Right renal pelvis (tissue), 4 donors: ENCODE results near the gene B3GAT1. TPM values are rescaled to one million over a fixed set of nuclear protein-coding genes. Genes with fewer than 3 reads are reported as not detected.
"Not testable (repeated sequence)": the region's sequence is repeated elsewhere in the genome, so short reads cannot be mapped to it uniquely, and the experiment has no call there.

ENCODE experiments used
- DNase-seq, 4 donors: peaks; one replicate each; pipeline ENCODE4 v3.0.0-alpha.2; 2013; ENCODE audit warnings: low read depth in 4 of 4, low spot score in 3 of 4, missing footprints in 1 of 4
- polyA plus RNA-seq, 4 donors: library from polyadenylated mRNA; unstranded; fragments of 120-200 nt; gene quantifications; one replicate each; pipeline ENCODE4 v1.2.1, GENCODE V29; 2013; ENCODE audit not compliant: insufficient read length in 4 of 4

B3GAT1 gene, protein sequence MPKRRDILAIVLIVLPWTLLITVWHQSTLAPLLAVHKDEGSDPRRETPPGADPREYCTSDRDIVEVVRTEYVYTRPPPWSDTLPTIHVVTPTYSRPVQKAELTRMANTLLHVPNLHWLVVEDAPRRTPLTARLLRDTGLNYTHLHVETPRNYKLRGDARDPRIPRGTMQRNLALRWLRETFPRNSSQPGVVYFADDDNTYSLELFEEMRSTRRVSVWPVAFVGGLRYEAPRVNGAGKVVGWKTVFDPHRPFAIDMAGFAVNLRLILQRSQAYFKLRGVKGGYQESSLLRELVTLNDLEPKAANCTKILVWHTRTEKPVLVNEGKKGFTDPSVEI
- polyA plus RNA-seq, result 1 to 10 TPM; 3.3 to 3.8 (median 3.5) TPM

DNA sequence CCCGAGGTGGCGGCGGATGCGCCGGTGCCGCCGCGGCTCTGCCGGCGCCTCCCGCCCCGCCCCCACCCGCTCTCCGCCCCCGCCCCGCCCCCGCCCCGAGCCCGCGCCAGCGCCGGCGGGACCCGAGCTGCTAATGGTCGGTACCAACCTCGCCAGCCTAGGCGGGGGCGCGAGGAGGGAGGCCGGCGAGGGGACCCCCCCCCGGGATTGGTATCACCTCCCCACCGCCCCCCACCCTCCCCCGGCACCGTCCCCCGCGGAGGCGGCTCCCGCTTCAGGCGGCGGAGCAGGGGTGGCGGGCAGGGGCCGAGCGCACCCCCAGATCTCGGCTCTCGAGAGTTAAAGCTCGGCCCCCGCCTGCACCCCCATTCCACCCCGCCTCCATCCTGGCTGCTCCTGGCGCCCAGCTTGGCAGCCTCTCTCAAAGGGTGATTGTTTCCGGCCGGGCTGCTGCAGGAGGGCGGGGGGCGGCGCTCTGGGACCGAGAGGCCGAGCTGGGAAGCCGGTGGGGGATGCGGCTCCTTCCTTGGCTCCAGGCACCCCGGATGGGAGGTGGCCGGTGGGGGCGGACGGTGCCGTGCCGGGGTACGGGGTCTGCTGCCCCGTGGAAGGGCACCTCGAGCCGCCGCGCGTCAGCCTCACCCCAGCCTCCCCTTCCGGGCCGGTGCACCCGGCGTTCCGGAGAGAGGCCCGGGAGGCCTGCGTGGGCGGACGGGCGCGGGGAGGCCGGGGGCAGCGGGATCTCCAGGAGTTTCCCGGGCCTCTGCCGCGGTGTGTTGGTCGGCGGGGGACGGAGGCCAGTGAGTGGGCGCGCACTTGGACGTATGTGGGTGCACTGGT is at the start of gene B3GAT1:
TSS of gene B3GAT1 (minus strand) at position 40 of the 840 bp plus-strand sequence. CDS start 24,583 bp downstream, outside the sequence.
- peak in 1 of 4 donors; percentile 16 for DNase-seq

DNA sequence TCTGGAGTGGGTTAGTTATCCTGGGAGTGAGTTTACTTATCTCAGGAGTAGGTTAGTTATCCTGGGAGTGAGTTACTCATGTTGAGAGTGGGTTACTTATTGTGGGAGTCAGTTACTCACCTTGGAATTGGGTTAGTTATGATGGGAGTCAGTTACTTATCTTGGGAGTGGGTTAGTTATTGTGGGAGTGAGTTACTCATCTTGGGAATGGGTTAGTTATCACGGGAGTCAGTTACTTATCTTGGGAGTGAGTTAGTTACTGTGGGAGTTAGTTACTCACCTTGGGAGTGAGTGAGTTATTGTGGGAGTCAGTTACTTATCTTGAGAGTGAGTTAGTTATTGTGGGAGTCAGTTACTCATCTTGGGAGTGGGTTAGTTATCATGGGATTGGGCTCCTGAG is 49.6 kb upstream of the B3GAT1 start:
- no peak for DNase-seq

DNA sequence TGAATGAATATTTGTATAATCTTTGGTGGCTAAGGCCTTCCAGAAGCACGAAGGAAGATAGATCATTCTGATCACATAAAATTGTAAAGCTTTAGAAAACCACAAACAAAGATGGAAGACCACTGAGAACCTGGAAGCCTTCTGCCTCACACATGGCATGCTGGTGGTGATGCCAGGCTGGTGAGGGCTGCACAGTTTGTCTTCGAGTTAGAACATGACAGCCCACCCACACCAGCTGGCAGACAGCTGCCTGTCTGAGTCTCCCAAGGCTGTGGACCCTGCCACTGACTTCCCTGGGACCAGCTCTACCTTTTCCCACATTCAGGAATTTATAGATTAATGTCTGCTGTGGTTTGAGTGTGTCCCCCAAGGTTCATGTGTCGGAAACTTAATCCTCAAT is 48.8 kb upstream of the B3GAT1 start:
- no peak for DNase-seq

DNA sequence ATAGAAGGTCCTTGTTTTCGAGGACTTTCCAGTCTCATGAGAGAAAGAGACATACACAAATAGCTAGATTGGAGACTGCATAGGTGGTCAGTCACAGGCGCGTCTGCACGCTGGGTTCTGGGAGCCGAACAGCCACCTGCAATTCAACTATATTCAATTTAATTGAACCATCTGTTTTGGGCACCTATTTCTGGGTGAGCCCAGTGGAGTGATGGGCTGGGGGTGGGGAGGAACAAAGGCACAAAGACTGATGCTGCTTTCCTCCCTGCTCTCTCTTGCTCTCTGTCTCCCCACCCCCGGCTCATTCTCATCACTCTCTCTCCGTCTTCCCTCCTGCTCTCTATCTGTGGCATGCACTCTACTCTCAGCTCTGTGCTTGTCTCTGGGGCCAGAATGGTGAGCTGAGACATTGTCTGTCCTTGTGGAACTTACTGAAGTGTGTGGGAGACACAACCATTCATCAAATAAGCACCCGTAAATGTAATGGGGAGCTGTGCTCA is 48.1 kb upstream of the B3GAT1 start:
- no peak for DNase-seq

DNA sequence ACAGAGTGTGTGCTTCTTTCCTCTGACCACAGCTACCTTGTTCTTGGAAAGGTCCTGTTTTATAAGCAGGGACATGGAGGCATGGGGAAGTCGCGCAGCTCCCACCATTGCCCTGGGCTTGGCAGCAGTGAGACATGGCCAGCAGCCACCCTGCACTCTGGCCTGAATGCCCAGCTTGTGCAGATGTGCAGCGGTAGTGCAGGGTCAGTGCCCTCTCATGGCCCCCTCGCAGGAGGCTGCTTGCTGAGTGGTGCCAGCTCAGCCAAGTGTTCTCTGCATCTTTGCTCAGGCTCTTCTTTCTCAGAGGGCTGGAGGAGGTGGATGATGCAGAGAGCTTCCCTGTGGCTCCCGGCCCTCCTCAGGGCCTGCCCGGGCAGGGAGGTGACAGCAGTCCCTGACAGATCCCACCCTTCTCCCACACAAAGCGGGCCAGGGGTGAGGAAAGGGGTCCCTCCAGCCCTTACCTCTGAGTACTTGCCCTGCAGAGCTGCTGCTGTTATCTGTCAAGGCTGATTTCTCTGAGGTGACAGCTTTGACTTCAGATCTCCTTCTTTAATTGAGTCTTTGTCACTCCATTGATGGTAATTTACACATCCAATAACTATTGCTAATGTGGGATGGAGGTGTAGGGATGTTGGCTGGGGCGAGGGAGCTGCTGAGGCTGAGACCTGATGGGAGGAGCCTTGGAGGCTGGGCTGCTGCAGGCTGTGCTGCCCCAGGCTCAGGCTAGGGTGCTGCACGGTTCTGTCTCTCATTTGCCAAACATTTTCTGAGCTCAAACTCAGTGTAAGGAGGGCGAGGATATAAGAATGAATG is 47.4 kb upstream of the B3GAT1 start:
- no peak for DNase-seq

DNA sequence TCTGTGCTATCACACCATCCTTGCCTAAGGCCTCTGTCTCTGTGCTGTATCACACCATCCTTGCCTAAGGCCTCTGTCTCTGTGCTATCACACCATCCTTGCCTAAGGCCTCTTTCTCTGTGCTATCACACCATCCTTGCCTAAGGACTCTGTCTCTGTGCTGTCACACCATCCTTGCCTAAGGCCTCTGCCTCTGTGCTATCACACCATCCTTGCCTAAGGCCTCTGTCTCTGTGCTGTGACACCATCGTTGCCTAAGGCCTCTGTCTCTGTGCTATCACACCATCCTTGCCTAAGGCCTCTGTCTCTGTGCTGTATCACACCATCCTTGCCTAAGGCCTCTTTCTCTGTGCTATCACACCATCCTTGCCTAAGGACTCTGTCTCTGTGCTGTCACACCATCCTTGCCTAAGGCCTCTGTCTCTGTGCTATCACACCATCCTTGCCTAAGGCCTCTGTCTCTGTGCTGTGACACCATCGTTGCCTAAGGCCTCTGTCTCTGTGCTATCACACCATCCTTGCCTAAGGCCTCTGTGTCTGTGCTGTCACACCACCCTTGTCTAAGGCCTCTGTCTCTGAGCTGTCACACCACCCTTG is 45.5 kb upstream of the B3GAT1 start:
- not testable (repeated sequence) for DNase-seq

DNA sequence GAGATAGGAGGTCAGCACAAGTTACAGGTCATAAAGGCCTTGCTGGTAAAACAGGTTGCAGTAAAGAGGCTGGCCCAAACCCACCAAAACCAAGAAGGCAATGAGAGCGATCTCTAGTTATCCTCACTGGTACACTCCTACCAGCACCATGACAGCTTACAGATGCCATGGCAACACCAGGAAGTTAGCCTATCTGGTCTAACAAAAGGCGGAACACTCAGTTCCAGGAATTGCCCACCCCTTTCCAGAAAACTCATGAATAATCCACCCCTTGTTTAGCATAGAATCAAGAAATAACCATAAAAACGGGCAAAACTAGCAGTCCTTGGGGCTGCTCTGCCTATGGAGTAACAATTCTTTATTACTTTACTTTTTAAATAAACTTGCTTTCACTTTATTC is 43.5 kb upstream of the B3GAT1 start:
- DNase-seq, result no peak

DNA sequence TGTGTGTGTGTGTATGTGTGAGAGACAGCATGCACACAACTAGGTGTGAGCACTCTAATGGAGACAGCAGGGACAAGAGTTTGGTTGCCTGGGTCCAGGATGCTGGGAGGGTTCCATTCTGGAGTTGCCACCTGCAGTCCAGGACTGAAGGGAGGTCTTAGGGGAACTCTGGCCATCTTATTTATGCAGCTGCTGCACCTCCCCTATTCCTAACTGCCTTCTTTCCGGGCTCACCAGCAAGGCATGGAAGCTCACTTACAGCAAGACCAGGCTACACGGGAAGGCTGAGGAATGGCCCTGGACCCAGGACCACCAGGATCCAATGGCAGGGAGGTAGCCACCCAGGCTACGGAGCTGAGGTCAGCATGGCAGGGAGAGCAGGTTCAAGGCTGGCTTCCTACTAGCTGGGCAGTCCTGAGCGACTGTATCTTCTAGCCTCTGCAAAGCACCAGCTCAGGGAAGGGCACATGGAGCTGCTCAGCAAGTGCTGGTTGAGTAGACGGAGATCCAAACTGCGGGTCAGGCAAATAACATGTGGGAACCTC is 42.2 kb upstream of the B3GAT1 start:
- no peak for DNase-seq

DNA sequence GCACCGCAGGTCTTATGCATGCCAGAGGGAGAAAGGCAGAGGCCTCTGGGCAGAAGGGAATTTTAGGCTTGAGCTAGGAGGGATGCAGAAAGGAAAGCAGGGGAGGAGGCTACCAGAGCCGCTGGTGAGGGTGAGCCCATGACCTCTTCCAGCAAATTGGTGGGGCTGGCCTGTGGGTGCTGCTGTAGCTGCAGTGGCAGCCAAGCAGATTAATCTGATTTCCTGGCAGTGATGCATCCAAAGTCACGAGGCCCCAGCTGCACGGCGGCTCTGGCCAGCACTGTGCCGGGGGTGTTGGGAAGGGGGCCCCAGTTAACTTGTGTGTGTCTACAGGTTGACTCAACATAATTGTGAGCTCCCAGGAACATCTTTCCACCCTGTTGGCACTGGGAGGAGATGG is 41.4 kb upstream of the B3GAT1 start:
- DNase-seq, result no peak

DNA sequence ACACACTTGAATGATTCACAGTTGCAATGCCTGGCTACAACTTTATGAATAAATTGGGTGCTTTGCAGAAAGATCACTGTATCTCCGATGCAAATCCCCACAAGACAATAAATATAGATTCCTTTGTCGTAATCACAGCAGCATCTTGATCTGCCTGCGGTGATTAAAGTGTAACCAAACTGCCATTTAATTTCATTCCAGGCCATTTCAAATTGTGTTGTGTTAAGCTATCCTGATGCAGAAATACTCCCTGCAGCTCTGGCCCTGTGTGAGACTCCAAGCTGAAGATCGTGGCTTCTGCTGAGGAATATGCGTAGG is 40.8 kb upstream of the B3GAT1 start:
- no peak for DNase-seq

DNA sequence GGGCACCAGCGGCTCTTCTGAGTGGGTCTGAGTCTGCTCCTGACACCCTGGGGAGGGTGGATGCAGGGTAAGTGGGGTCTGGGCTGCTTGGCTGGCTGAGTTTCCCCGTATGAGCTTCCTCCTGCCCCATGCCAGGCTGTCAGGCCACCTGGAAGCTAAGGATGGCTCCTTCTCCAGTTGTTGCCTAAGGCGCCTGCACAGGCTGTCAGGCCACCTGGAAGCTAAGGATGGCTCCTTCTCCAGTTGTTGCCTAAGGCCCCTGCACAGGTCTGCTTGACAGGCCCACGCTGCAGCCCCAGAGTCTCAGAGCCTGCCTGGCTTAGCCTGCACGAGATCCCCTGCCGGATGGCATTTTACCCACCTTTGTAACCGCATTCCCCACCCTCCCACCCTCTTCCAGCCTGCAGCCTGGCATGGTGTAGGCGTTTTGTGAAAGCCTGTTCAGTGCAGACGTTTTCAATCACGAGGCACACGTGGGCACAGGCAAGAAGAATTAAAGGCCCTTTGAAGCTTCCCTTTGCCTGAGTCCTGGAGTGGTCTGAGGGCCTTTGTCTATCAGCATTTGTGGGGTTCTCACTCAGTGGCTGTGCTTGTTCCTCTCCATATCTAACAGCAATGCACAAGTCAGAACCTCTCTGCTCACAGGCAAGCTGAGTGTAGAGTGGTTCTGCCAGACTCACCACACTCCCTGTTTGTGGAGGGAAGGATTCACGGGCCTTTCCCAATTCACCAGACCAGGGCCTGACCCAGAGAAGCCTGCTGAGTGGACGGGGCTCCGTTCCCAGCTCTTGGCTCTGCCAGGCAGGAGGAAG is 40.2 kb upstream of the B3GAT1 start:
- DNase-seq, result no peak

DNA sequence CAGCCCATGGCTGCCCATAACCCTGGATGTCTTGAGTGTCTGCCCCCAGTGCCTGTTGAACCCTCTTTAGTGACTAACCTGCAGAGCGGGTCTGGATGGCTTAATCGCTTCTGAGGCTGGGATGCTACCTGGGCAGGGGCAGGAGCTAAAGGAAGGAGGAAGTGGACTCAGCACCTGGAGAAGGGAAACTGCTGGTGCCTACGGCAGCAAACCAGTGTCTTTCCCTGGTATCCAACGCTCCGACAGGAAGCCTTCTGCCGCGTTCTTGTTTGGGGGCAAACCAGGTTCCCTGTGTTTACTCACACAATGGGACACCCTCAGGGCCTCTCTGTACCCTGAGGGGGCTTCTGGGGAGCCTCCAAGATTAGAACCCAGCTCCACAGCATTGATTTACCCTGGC is 38.1 kb upstream of the B3GAT1 start:
- DNase-seq, result no peak

DNA sequence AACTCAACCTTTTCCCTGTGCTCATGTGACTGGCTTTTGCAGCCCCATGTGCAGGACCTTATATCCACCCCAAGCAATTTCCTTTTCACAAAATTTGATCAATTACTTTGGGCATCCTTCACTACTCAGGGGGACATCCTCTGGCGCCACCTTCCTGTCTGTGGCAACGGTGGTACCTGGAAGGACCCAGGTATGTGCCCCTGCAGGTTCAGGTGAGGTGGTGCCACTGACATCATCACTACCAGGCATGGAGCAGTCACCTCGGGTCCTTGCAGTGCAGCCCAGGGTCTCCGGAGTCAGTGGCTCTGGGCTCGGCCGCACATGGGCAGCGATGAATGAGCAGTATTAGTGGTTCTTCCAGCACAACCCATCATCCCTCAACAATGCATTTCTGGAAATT is 37.7 kb upstream of the B3GAT1 start:
- no peak for DNase-seq

DNA sequence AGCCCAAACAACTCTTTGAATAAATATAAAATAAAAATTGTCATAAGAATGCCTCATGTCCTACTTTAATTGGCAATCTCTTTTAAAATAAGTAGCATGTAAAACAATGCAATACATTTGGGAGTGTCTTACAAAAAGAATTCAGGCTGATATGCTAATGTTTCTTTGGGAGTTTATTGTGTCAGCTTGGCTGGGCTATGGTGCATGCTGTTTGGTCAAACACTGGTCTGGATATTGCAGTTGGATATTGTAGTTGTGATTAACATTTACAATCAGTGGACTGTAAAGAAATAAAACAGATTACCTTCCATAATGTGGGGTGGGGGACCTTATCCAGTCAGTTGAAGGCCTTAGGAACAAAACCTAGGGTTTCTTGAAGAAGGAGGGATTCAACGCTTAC is 37.0 kb upstream of the B3GAT1 start:
- DNase-seq, result no peak

DNA sequence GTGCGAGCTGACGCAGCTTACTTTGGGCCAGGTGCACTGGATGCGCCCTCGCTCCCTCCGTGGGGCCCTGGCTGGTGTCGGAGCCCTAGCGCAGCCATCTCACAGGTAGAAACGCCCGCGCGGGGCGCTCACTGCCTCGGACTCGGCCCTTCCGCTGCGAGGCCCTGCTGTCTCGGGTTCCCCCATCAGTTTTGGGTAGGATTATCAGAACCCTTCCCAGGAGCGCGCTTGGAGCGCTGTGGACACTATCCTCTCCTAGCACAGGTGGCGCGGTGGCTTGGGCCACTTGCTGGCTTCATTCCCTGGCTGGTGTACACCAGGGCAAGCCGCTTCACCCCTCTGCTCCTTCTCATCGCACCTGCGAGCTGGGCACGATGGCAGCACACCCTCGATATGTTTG is 35.7 kb upstream of the B3GAT1 start:
- no peak for DNase-seq

DNA sequence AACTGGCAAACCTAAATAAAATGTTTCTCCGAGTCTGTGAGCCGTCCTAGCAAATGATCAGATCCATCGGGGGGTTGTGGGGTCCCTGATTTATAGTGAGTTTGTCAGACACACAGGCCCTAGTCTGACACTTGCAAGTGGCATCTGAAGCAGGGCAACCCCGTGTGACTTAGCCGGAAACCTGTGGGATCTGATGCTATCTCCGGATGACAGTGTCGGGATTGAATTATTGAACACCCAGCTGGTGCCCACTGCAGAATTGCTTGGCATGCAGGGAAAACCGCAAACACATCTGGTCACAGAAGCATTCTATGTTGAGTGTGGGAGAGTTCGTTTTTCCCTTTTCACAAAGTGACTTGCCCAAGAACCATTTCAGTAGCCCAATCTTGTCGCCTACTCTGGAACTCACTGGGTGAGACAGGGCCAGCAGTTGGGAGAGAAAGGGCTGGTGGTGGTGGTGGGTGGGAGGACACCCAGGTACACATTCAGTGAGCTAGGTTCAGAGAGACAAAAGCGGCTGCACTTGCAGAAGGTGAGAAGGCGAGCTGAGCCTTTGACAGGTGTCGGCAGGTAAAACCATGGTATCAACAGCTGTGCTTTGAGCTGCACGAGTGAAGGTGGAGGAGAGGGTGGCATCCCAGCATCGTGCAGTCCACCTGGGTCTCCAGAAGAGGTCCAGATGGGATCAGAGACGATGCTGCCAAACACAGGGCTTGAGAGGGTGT is 33.7 kb upstream of the B3GAT1 start:
- no peak for DNase-seq

DNA sequence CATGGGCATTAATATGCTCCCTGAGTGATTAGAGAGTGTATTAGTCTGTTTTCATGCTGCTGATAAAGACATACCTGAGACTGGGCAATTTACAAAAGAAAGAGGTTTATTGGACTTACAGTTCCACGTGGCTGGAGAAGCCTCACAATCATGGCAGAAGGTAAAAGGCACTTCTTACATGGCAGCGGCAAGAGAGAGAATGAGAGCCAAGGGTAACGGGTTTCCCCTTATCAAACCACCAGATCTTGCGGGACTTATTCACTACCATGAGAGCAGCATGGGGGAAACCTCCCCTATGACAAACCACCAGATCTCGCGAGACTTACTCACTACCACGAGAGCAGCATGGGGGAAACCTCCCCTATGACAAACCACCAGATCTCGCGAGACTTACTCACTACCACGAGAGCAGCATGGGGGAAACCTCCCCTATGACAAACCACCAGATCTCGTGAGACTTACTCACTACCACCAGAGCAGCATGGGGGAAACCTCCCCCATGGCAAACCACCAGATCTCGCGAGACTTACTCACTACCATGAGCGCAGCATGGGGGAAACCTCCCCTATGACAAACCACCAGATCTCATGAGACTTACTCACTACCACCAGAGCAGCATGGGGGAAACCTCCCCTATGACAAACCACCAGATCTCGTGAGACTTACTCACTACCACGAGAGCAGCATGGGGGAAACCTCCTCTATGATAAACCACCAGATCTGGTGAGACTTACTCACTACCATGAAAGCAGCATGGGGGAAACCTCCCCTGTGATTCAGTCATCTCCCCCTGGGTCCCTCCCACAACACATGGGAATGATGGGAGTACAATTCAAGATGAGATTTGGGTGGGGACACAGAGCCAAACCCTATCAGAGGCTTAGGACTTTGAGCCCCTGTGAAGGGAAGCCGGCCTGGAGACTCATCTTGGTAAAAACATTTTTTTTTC is 32.4 kb upstream of the B3GAT1 start:
- DNase-seq, result not testable (repeated sequence)

DNA sequence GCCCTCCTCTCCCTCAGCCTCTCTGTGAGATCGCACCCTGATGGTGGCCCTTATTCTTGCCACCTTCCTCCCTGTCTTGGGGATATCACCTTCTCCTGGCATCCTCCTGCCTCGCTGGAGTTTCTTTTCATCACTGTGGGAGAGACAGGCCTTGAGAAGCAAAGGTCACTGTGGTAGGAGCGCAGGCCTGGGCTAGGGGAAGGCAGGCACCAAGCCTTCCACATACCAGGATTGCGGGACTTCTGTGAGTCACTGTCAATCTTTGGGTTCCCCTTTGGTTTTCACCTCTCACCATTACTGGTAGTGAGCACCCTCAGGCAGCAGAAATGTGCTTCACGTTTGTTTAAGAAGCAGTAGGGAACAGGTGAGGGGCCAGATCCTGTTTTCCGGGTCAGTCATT is 31.2 kb upstream of the B3GAT1 start:
- DNase-seq, result no peak
